AG09309 (cell line): Measurements from ENCODE around the gene DGKH.

Experiments used
- DNase-seq: peaks from one replicate; pipeline ENCODE4 v3.0.0-alpha.2; 2010; ENCODE audit warnings: low read depth
- H3K4me3 ChIP-seq: 2 replicates; pipeline ENCODE4 v1.5.1; 2011; ENCODE audit warnings: mild to moderate bottlenecking, low read depth, low read length, moderate library complexity; ENCODE audit not compliant: control insufficient read depth
- CTCF ChIP-seq: IDR thresholded peaks from 2 replicates; pipeline ENCODE4 v1.5.1; 2011; ENCODE audit warnings: mild to moderate bottlenecking, low read depth, low read length, inconsistent platforms; ENCODE audit not compliant: insufficient read depth, control insufficient read depth; ENCODE audit errors: missing control alignments

The DGKH gene

DNA sequence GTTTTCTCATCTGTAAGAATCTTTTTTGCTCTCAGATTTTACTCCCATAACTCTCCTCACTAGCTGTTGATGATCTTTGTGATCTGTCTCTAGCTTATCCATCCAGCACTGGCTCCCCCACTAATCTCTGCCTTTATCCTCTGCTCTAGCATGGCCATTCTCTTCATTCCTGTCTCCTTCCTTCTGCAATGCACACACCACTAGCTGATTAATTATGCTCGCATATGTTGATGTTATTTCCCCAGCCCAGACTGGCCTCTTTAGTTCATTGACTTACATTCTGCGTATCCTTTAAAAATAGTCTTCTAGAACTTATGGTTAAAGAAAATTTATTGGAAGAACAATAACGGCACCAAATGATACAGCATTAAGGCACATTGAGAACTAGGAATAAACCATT, 52.5 kb downstream of the DGKH start:
- no peak overlapping the region for H3K4me3 ChIP-seq
- no peak for DNase-seq
- TF ChIP-seq CTCF = no peak

- no peak overlapping the region for H3K4me3 ChIP-seq
- no peak for DNase-seq
- TF ChIP-seq CTCF = no peak
These were observed 53.6 kb downstream of the DGKH start for GRCh38 chr13:42101821-42102585.

- TF ChIP-seq CTCF = no peak
- DNase-seq = no peak
- H3K4me3 ChIP-seq = no peak overlapping the region
These were observed 54.8 kb downstream of the DGKH start for GRCh38 chr13:42102961-42103865.

DNA sequence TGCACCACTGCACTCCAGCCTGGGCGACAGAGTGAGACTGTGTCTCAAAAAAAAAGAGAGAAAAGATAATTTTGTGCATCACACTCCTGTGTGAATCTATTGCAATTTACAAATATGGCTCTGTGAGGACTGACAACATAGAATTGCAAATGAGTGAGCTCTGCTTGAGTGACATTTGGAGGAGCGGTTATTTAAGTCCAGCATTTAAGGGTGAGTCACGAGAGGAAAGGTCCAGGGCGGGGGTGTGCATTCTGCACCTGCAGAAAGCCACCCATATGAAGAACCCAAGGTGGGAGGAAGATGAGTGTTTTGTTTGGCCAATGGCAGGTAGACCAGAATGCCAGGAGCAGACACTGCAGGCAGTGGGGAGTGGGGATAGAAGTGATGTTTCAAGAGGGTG, 58.5 kb downstream of the DGKH start:
- H3K4me3 ChIP-seq = no peak overlapping the region
- DNase-seq = no peak
- TF ChIP-seq CTCF = no peak

- TF ChIP-seq CTCF = no peak
- DNase-seq = no peak
- H3K4me3 ChIP-seq = no peak overlapping the region
These were observed 59.0 kb downstream of the DGKH start for GRCh38 chr13:42107421-42107820.

DNA sequence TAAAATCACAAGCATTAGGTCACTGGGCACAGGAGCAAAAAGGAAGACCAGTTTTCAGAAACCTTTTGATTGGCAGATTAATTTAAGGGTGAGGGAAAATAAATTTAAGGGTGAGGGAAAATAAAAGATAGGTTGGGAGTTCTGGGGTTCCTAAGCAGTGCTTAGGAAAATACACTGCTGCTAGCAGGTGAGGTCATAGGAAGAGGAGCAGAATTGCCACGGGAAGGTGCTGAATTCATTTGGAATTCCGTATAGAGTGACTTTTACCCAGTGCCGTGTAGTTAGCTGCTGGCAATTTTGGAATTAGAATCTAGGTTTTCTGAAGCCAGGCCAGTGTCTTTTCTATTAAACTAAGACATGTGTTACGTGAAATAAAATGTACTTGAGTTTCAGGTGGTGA, 59.8 kb downstream of the DGKH start:
- DNase-seq = no peak
- no peak overlapping the region for H3K4me3 ChIP-seq
- TF ChIP-seq CTCF = no peak
